ENCODE measurements around the gene AMACR. TPM values are rescaled to one million over a fixed set of nuclear protein-coding genes. Genes with fewer than 3 reads are reported as not detected.

AMACR gene
- total and polyA plus RNA-seq, 2 of the 8 experiments (the other 6 are each of a cell fraction or from before 2014, with no cell fraction given), result 9.1 to 12.6 TPM

DNA sequence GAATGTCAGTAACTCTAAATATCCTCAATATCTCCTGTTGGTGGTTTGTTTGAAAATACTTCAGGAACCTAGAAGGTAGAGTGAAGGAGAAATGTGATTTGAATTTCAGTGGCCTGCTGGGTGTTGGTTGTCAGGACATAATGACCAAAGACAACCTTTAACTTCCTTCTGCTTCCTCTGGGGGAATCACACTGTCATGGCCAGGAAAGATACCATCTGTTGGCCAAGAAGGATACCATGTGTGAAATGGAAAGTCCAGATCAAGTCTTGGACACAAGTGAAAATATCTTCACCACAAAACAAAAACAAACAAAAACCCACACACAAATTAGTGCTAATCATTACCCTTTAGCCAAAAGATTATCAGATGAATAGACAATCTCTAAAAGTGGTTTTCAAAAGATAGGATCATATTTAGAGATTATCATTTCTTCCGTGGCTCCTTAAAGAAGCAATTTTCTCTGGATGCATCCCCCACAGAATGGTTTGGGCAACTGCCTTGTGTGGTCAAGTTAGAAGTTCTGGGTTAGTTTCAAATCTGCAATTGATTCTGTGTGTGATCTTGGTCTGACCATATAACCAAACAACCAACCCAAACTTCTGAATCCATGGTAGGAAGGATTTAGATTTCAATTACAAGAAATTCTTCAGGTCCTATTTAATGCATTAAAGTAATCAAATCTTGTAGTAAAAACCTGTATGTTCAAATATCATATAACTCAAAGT lies 33.6 kb upstream of the AMACR start:
- Histone ChIP-seq H2BK5ac (ENCODE audit: low read depth, low read length) (no peak overlapping the region), H4K8ac (ENCODE audit: extremely low read depth, insufficient read depth, low read length) (no peak overlapping the region), H3K4ac (replicated peaks; ENCODE audit: insufficient read length, low read depth, low read length) (no peak overlapping the region), H3K27ac (ENCODE audit: low read depth, low read length) (no peak overlapping the region), H3K79me2 (ENCODE audit: control insufficient read depth in 1 of 2, insufficient read depth in 2 of 2, low read length in 2 of 2) (no peaks in the 10 kb centered on the region), H2BK15ac (ENCODE audit: low read length) (no peak overlapping the region), H3K27me3 (replicated peaks in 1 of 4; ENCODE audit: control insufficient read depth in 3 of 4, extremely low read depth in 1 of 4, insufficient read depth in 3 of 4, low read length in 3 of 4) (no peaks in the 10 kb centered on the region), H3K4me1 (replicated peaks in 1 of 4; ENCODE audit: control insufficient read depth in 3 of 4, insufficient read depth in 4 of 4, low read length in 3 of 4) (no peaks in the 10 kb centered on the region), H3K18ac (ENCODE audit: extremely low read depth, low read length) (no peak overlapping the region), H2BK20ac (ENCODE audit: low read length) (no peak overlapping the region), H3K23me2 (ENCODE audit: low read depth, low read length) (no peaks in the 10 kb centered on the region), H4K20me1 (replicated peaks in 1 of 2; ENCODE audit: control insufficient read depth in 1 of 2, insufficient read depth in 2 of 2, low read length in 2 of 2) (no peaks in the 10 kb centered on the region), H3K14ac (ENCODE audit: insufficient read length) (no peak overlapping the region), H3K4me2 (ENCODE audit: insufficient read depth in 1 of 2, low read depth in 2 of 2, low read length in 2 of 2) (no peak overlapping the region), H3K4me3 (ENCODE audit: extremely low read depth in 1 of 4, insufficient read depth in 2 of 4, low read depth in 3 of 4, low read length in 4 of 4) (no peak overlapping the region), H2AK5ac (ENCODE audit: low read depth, low read length) (no peak overlapping the region), H3K56ac (replicated peaks; ENCODE audit: insufficient read length, low read depth, low read length) (no peak overlapping the region), H3K9me3 (ENCODE audit: insufficient read depth in 2 of 2, low read depth in 1 of 2, low read length in 1 of 2) (no peaks in the 10 kb centered on the region), H3K23ac (ENCODE audit: insufficient read length) (no peak overlapping the region), H4K91ac (replicated peaks; ENCODE audit: insufficient read length, low read length) (no peak overlapping the region), H2BK12ac (ENCODE audit: low read depth, low read length) (no peak overlapping the region), H3K36me3 (ENCODE audit: control insufficient read depth in 2 of 4, insufficient read depth in 4 of 4, low read length in 3 of 4) (no peaks in the 10 kb centered on the region), H3K79me1 (ENCODE audit: low read depth, low read length) (no peaks in the 10 kb centered on the region), H2AFZ (ENCODE audit: low read length) (no peak overlapping the region), H2BK120ac (replicated peaks; ENCODE audit: low read depth, low read length) (no peak overlapping the region), H4K5ac (ENCODE audit: insufficient read length, low read depth, low read length) (no peak overlapping the region), H3K9ac (replicated peaks in 1 of 4; ENCODE audit: extremely low read depth in 1 of 4, low read depth in 3 of 4, low read length in 3 of 4) (no peak overlapping the region)
- CTCF ChIA-PET (ENCODE audit: partially characterized antibody), result interaction anchor here (2.1 kb wide), 1 partner anchor 8 kb away, joined by 9 read pairs; no protein-coding TSS in a partner anchor
- POLR2A ChIA-PET (ENCODE audit: partially characterized antibody), result no interaction called here
- WGBS, 2 experiments (ENCODE audit: extremely low coverage in 1 of 2, insufficient coverage in 1 of 2, insufficient read length in 1 of 2, insufficient replicate concordance in 2 of 2, low coverage in 1 of 2, low lambda C conversion rate in 2 of 2, missing lambda C conversion rate in 1 of 2), result 95% methylated on average over 1 of the region's 1 CpG; no CpG with 5 or more reads in 1 of the 2 experiments
- no peak for DNase-seq (ENCODE audit: low read depth in 1 of 2, low spot score in 2 of 2)
- no peak for FAIRE-seq
- TF ChIP-seq SIX5 (IDR thresholded peaks at IDR 0.05; ENCODE audit: low read depth, low read length), result no peak
- TF ChIP-seq TBP (IDR thresholded peaks at IDR 0.05; ENCODE audit: low read depth, low read length), result no peak
- TF ChIP-seq SP4 (IDR thresholded peaks at IDR 0.05; ENCODE audit: low read length), result no peak
- TF ChIP-seq EP300 (IDR thresholded peaks at IDR 0.05; ENCODE audit: borderline replicate concordance in 1 of 2, low read depth in 2 of 2, low read length in 2 of 2), result no peak
- no peak for TF ChIP-seq POLR2AphosphoS5 (IDR thresholded peaks at IDR 0.05; ENCODE audit: low read depth, low read length)
- TF ChIP-seq MAX (IDR thresholded peaks at IDR 0.05), result no peak
- TF ChIP-seq YY1 (IDR thresholded peaks at IDR 0.05; ENCODE audit: low read depth, low read length), result no peak
- TF ChIP-seq EZH2 (IDR thresholded peaks at IDR 0.05; ENCODE audit: low read depth, low read length, severe bottlenecking), result no peak
- no peak for TF ChIP-seq TAF7 (optimal IDR thresholded peaks at IDR 0.05; ENCODE audit: borderline replicate concordance, low read depth, low read length)
- no peak for TF ChIP-seq NANOG (IDR thresholded peaks at IDR 0.05; ENCODE audit: insufficient read depth, low read depth, low read length, poor library complexity, severe bottlenecking)
- TF ChIP-seq RXRA (IDR thresholded peaks at IDR 0.05; ENCODE audit: insufficient read depth, low read depth, low read length), result no peak
- TF ChIP-seq CHD2 (IDR thresholded peaks at IDR 0.05; ENCODE audit: low read length), result no peak
- no peak for TF ChIP-seq CREB1 (IDR thresholded peaks at IDR 0.05)
- TF ChIP-seq NRF1 (IDR thresholded peaks at IDR 0.05; ENCODE audit: low read depth, low read length), result no peak

All from H1 (cell line).